Left ventricle myocardium inferior (tissue), 1 donor: ENCODE results near the gene PIGS. TPM values are rescaled to one million over a fixed set of nuclear protein-coding genes. Genes with fewer than 3 reads are reported as not detected.
"Not testable (repeated sequence)": the region's sequence is repeated elsewhere in the genome, so short reads cannot be mapped to it uniquely, and the experiment has no call there.

Source experiments
- DNase-seq: peaks from one replicate; pipeline ENCODE4 v3.0.0-alpha.2; 2020
- H3K27ac ChIP-seq: fragments of 200-600 bp; replicated peaks from 2 replicates; pipeline ENCODE4 v1.8.0; 2021
- H3K27me3 ChIP-seq: fragments of 200-600 bp; 2 replicates; pipeline ENCODE4 v1.8.0; 2021; ENCODE audit warnings: low read depth
- H3K36me3 ChIP-seq: fragments of 200-600 bp; 2 replicates; pipeline ENCODE4 v1.8.0; 2021
- H3K4me1 ChIP-seq: fragments of 200-600 bp; 2 replicates; pipeline ENCODE4 v1.8.0; 2021
- H3K4me3 ChIP-seq: fragments of 200-600 bp; 2 replicates; pipeline ENCODE4 v1.8.0; 2021; ENCODE audit warnings: mild to moderate bottlenecking, moderate library complexity
- H3K9me3 ChIP-seq: fragments of 200-600 bp; replicated peaks from 2 replicates; pipeline ENCODE4 v1.8.0; 2021
- CTCF ChIP-seq: fragments of 200-600 bp; IDR thresholded peaks from 2 replicates; pipeline ENCODE4 v1.8.0; 2021; ENCODE audit warnings: antibody characterized with exemption, mild to moderate bottlenecking, borderline replicate concordance
- intact Hi-C: fragments of 100-400 bp; cut with micrococcal nuclease; formaldehyde crosslinking; loops from one replicate; pipeline ENCODE4 v1.11.0; 2022
- total RNA-seq: library from RNA; stranded (reverse); fragmentation: NEBNext Ultra II Directional; extraction: Animal tissue kit (Norgen Biotek cat#: 25700); gene quantifications from one replicate; pipeline ENCODE4 v1.2.1, GENCODE V29; 2021
- donor health status: DM: no; HTN: yes; CAD: no; lungs with severe emphysema.

Gene PIGS
- total RNA-seq, 1 donor from 2014 or later, result 38.2 TPM

GRCh38 chr17:28613931-28614381, 42.6 kb upstream of the PIGS start, which contains the start of gene RSKR:
RSKR (minus strand) TSS chr17:28614185; CDS start chr17:28614161, 24 bp downstream.
- H3K27me3 ChIP-seq, result no peaks in the 10 kb centered on the region
- H3K36me3 ChIP-seq, result peaks cover 56% of the 10 kb centered on the region
- TF ChIP-seq CTCF, result no peak
- H3K4me3 ChIP-seq, result no peak within 1 kb of the TSS
- H3K27ac ChIP-seq, result no peak within 1 kb of the TSS
- no peak for DNase-seq
- no peaks in the 10 kb centered on the region for H3K9me3 ChIP-seq
- intact Hi-C loops, result loop anchor here (5.0 kb wide), 1 partner anchor 117 kb away; no protein-coding TSS in a partner anchor
- H3K4me1 ChIP-seq, result no peaks in the 10 kb centered on the region

GRCh38 chr17:28612936-28613872, 41.9 kb upstream of the PIGS start:
- no peak overlapping the region for H3K27ac ChIP-seq
- H3K4me1 ChIP-seq, result no peaks in the 10 kb centered on the region
- peaks cover 48% of the 10 kb centered on the region for H3K36me3 ChIP-seq
- intact Hi-C loops, result loop anchor here (5.0 kb wide), 1 partner anchor 116 kb away; no protein-coding TSS in a partner anchor
- no peaks in the 10 kb centered on the region for H3K27me3 ChIP-seq
- no peak for DNase-seq
- H3K9me3 ChIP-seq, result no peaks in the 10 kb centered on the region
- TF ChIP-seq CTCF, result peak; percentile 79
- H3K4me3 ChIP-seq, result no peak overlapping the region

- H3K27ac ChIP-seq, result no peak overlapping the region
- no peak for DNase-seq
- no peaks in the 10 kb centered on the region for H3K9me3 ChIP-seq
- H3K27me3 ChIP-seq, result no peaks in the 10 kb centered on the region
- peaks cover 41% of the 10 kb centered on the region for H3K36me3 ChIP-seq
- no peak overlapping the region for H3K4me3 ChIP-seq
- intact Hi-C loops, result loop anchor here (5.0 kb wide), 1 partner anchor 115 kb away; no protein-coding TSS in a partner anchor
- TF ChIP-seq CTCF, result no peak
- no peaks in the 10 kb centered on the region for H3K4me1 ChIP-seq
These were observed 41.2 kb upstream of the PIGS start for GRCh38 chr17:28612531-28612930.

GRCh38 chr17:28610376-28610775, 39.1 kb upstream of the PIGS start:
- Histone ChIP-seq H3K9me3 (no peaks in the 10 kb centered on the region), H3K27me3 (no peaks in the 10 kb centered on the region), H3K36me3 (peaks cover 20% of the 10 kb centered on the region), H3K4me3 (no peak overlapping the region), H3K27ac (no peak overlapping the region), H3K4me1 (no peaks in the 10 kb centered on the region)
- intact Hi-C loops, result loop anchor here (5.0 kb wide), 1 partner anchor 113 kb away; no protein-coding TSS in a partner anchor
- TF ChIP-seq CTCF, result no peak
- DNase-seq, result no peak

GRCh38 chr17:28604031-28604430, 32.7 kb upstream of the PIGS start:
- intact Hi-C loops, DNase-seq, H3K36me3 ChIP-seq, H3K4me3 ChIP-seq, H3K27ac ChIP-seq, H3K9me3 ChIP-seq, H3K27me3 ChIP-seq: not testable (repeated sequence)
- H3K4me1 ChIP-seq, result peaks cover 12% of the 10 kb centered on the region
